Pancreas (tissue), 10 donors: ENCODE results near the gene NKD1. TPM values are rescaled to one million over a fixed set of nuclear protein-coding genes. Genes with fewer than 3 reads are reported as not detected.

Experiments
- ATAC-seq, 4 donors: fragments of 200-7000 bp; cut with Tn5 transposase; one replicate each; pipeline versions ENCODE4 v1.8.0 to v1.9.1; 2020; ENCODE audit warnings: mild to moderate bottlenecking in 4 of 4, moderate library complexity in 4 of 4
- DNase-seq, 6 donors: peaks; one replicate each; pipeline ENCODE4 v3.0.0-alpha.2; 2020
- FAIRE-seq: peaks from 2 replicates; lab custom pipeline; 2012; peaks lifted over from hg19 to GRCh38; lab: Jason Lieb, UNC
- H3K27ac ChIP-seq, 4 donors: fragments of 200-600 bp; sonication (generic); 1 replicate in 3 of 4; 2 replicates in 1 of 4; pipeline versions ENCODE4 v1.5.0 to v1.8.0; 2020
- H3K27me3 ChIP-seq, 4 donors: fragments of 200-600 bp; one replicate each; pipeline ENCODE4 v1.8.0; 2021
- H3K36me3 ChIP-seq, 3 donors: fragments of 200-600 bp; sonication (generic) in 1 of 3; one replicate each; pipeline versions ENCODE4 v1.5.0 to v1.8.0; 2020 to 2021
- H3K4me1 ChIP-seq, 3 donors: fragments of 200-600 bp; one replicate each; pipeline ENCODE4 v1.8.0; 2021
- H3K4me3 ChIP-seq, 4 donors: fragments of 200-600 bp; sonication (generic) in 2 of 4; one replicate each; pipeline versions ENCODE4 v1.5.0 to v1.8.0; 2020 to 2021
- H3K9me3 ChIP-seq, 4 donors: fragments of 200-600 bp; one replicate each; pipeline ENCODE4 v1.8.0; 2021
- CTCF ChIP-seq, 4 donors: fragments of 200-600 bp; sonication (generic) in 3 of 4; IDR thresholded peaks; one replicate each; pipeline versions ENCODE4 v1.5.0 to v1.8.0; 2021; ENCODE audit warnings: antibody characterized with exemption in 4 of 4
- WGBS, 2 donors: extraction: QIAGEN DNeasy Blood & Tissue Kit; methylation state at CpG; one replicate each; pipeline ENCODE4 v1.1.7; 2013; 5-methylcytosine and 5-hydroxymethylcytosine counted together
- intact Hi-C, 3 donors: fragments of 100-400 bp; cut with DNase I; formaldehyde crosslinking; loops; one replicate each; pipeline versions ENCODE4 v1.11.1 to v1.14.2; 2022
- polyA plus RNA-seq, 2 donors: library from polyadenylated mRNA; stranded (reverse); fragments of 200-250 nt; gene quantifications; one replicate each; pipeline ENCODE4 v1.2.3, GENCODE V29; 2013
- total RNA-seq, 6 donors: library from RNA; stranded (reverse); fragmentation: NEBNext Ultra II Directional in 4 of 6; extraction: Animal tissue kit (Norgen Biotek cat#: 25700) in 4 of 6; gene quantifications; one replicate each; pipeline versions ENCODE4 v1.2.1 to v1.2.4, GENCODE V29; 2021 to 2023
- donor health status: healthy with polysubstance abuse.
- donor health status: DM: no; HTN: no; CAD: no; lungs with moderate emphysema.
- donor health status: DM: no; HTN: no; CAD: no.
- donor health status: control.
- donor health status: control.
- donor health status: Bipolar disorder and iron deficiency.
- donor health status: DM: yes; HTN: yes; CAD: no.
- donor health status: DM: no; HTN: no; CAD: no.
- donor health status: DM: no; HTN: no; CAD: no.
- donor health status: DM: yes; HTN: yes; CAD: no.

NKD1 gene
- total and polyA plus RNA-seq, 8 donors: 0.45 to 5.8 (median 4.4) TPM

GRCh38 chr16:50529334-50529733 is 18.9 kb upstream of the NKD1 start:
- H3K36me3 ChIP-seq: no peaks in the 10 kb centered on the region
- TF ChIP-seq CTCF (IDR thresholded peaks at IDR 0.05): no peak
- no peaks in the 10 kb centered on the region for H3K9me3 ChIP-seq
- no peaks in the 10 kb centered on the region for H3K27me3 ChIP-seq
- H3K4me3 ChIP-seq: no peak overlapping the region
- no peak for FAIRE-seq
- H3K27ac ChIP-seq: no peak overlapping the region
- H3K4me1 ChIP-seq: peaks cover 0 to 5% (median 0%) of the 10 kb centered on the region in 3 donors
- ATAC-seq: no peak
- intact Hi-C loops: no loop called here
- DNase-seq: no peak

GRCh38 chr16:50530277-50531236 is 17.6 kb upstream of the NKD1 start:
- ATAC-seq (peak; percentile 86 to 98 (median 94)), FAIRE-seq (no peak), DNase-seq (peak; percentile 68 to 85 (median 80))
- no peak overlapping the region for H3K27ac ChIP-seq
- no peaks in the 10 kb centered on the region for H3K9me3 ChIP-seq
- H3K4me1 ChIP-seq: peaks cover 0 to 5% (median 0%) of the 10 kb centered on the region in 3 donors
- intact Hi-C loops: no loop called here
- 40 to 44% methylated on average over 13 of the region's 13 CpGs for WGBS, 2 donors
- no peaks in the 10 kb centered on the region for H3K27me3 ChIP-seq
- no peak overlapping the region for H3K4me3 ChIP-seq
- no peaks in the 10 kb centered on the region for H3K36me3 ChIP-seq
- TF ChIP-seq CTCF (IDR thresholded peaks at IDR 0.05): no peak

- DNase-seq (peak in 1 of 6 donors; percentile 4), FAIRE-seq (no peak), ATAC-seq (peak in 1 of 4 donors; percentile 9)
- H3K4me3 ChIP-seq: no peak overlapping the region
- H3K27me3 ChIP-seq: no peaks in the 10 kb centered on the region
- no peaks in the 10 kb centered on the region for H3K9me3 ChIP-seq
- H3K4me1 ChIP-seq: peaks cover 0 to 5% (median 0%) of the 10 kb centered on the region in 3 donors
- no peak overlapping the region for H3K27ac ChIP-seq
- no peak for TF ChIP-seq CTCF (IDR thresholded peaks at IDR 0.05)
- intact Hi-C loops: no loop called here
- 86 to 87% methylated on average over 2 of the region's 2 CpGs for WGBS, 2 donors
- H3K36me3 ChIP-seq: no peaks in the 10 kb centered on the region
Observed at GRCh38 chr16:50531359-50531758, 16.8 kb upstream of the NKD1 start.

- Histone ChIP-seq H3K4me3 (no peak overlapping the region), H3K27me3 (no peaks in the 10 kb centered on the region), H3K27ac (no peak overlapping the region), H3K9me3 (no peaks in the 10 kb centered on the region), H3K4me1 (peaks cover 0 to 5% (median 0%) of the 10 kb centered on the region in 3 donors), H3K36me3 (no peaks in the 10 kb centered on the region)
- ATAC-seq (no peak), FAIRE-seq (no peak), DNase-seq (peak in 1 of 6 donors; percentile 1)
- intact Hi-C loops: no loop called here
- WGBS, 2 donors: 86 to 91% methylated on average over 3 of the region's 3 CpGs
- TF ChIP-seq CTCF (IDR thresholded peaks at IDR 0.05): no peak
Observed at GRCh38 chr16:50531901-50532300, 16.3 kb upstream of the NKD1 start.

- H3K4me1 ChIP-seq: peaks cover 0 to 5% (median 0%) of the 10 kb centered on the region in 3 donors
- no peak for ATAC-seq
- H3K9me3 ChIP-seq: no peaks in the 10 kb centered on the region
- 91 to 94% methylated on average over 6 of the region's 6 CpGs for WGBS, 2 donors
- H3K36me3 ChIP-seq: no peaks in the 10 kb centered on the region
- no peak overlapping the region for H3K27ac ChIP-seq
- no peaks in the 10 kb centered on the region for H3K27me3 ChIP-seq
- intact Hi-C loops: no loop called here
- FAIRE-seq: no peak
- TF ChIP-seq CTCF (IDR thresholded peaks at IDR 0.05): no peak
- peak in 1 of 6 donors; percentile 3 for DNase-seq
- H3K4me3 ChIP-seq: no peak overlapping the region
Observed at GRCh38 chr16:50532576-50532975, 15.6 kb upstream of the NKD1 start.
